CD4-positive, alpha-beta T cell (primary cell): ENCODE data around the gene LRRC75A. TPM values are rescaled to one million over a fixed set of nuclear protein-coding genes. Genes with fewer than 3 reads are reported as not detected.

ENCODE experiments used
- ATAC-seq: fragments of 200-7000 bp; cut with Tn5 transposase; one replicate; pipeline ENCODE4 v1.10.0; 2022; ENCODE audit warnings: mild to moderate bottlenecking; ENCODE audit not compliant: poor library complexity
- CTCF ChIA-PET: fragments of 350-600 bp; sonication (Branson Sonifier 250); formaldehyde crosslinking; loops from one replicate; lab custom pipeline; 2021; ENCODE audit warnings: antibody characterized with exemption, inconsistent platforms; lab: Charles Lee
- POLR2A ChIA-PET: fragments of 350-600 bp; sonication (Branson Sonifier 250); formaldehyde crosslinking; loops from one replicate; lab custom pipeline; 2021; ENCODE audit warnings: antibody characterized with exemption, inconsistent platforms; lab: Charles Lee
- DNase-seq, 14 experiments: peaks; one replicate each; pipeline ENCODE4 v3.0.0-alpha.2; 2013 to 2020; ENCODE audit warnings: mixed read lengths in 2 of 14
- H3K27ac ChIP-seq, 2 donors: one replicate each; pipeline versions ENCODE4 v1.5.1 to v1.7.0; 2013; ENCODE audit warnings: low read length in 2 of 2, low read depth in 1 of 2, mild to moderate bottlenecking in 1 of 2
- H3K27me3 ChIP-seq, 2 experiments: 1 replicate in 1 of 2; 2 replicates in 1 of 2; pipeline versions ENCODE4 v1.6.1 to v1.7.0; 2013; ENCODE audit warnings: low read length in 2 of 2, control low read depth in 1 of 2, mild to moderate bottlenecking in 1 of 2, moderate library complexity in 1 of 2; ENCODE audit not compliant: insufficient read depth in 2 of 2, control insufficient read depth in 1 of 2
- H3K36me3 ChIP-seq: one replicate; pipeline ENCODE4 v1.6.1; 2013; ENCODE audit warnings: low read length, control low read depth; ENCODE audit not compliant: insufficient read depth
- H3K4me1 ChIP-seq: one replicate; pipeline ENCODE4 v1.6.1; 2013; ENCODE audit warnings: low read length, control low read depth; ENCODE audit not compliant: insufficient read depth
- H3K4me3 ChIP-seq: one replicate; pipeline ENCODE4 v1.5.1; 2013; ENCODE audit warnings: mild to moderate bottlenecking, low read length, moderate library complexity
- H3K9me3 ChIP-seq, 2 experiments: 1 replicate in 1 of 2; 2 replicates in 1 of 2; pipeline versions ENCODE4 v1.6.1 to v1.7.0; 2013; ENCODE audit warnings: low read length in 2 of 2, mild to moderate bottlenecking in 2 of 2, control low read depth in 1 of 2, moderate library complexity in 1 of 2; ENCODE audit not compliant: control insufficient read depth in 1 of 2, insufficient read depth in 1 of 2
- H3K27ac Mint-ChIP-seq: one replicate; pipeline ENCODE4 v1.8.0; 2020; ENCODE audit warnings: mixed read lengths
- H3K27me3 Mint-ChIP-seq: one replicate; pipeline ENCODE4 v1.8.0; 2021; ENCODE audit warnings: mixed read lengths
- H3K36me3 Mint-ChIP-seq: one replicate; pipeline ENCODE4 v1.8.0; 2021; ENCODE audit warnings: low read depth, mixed read lengths
- H3K4me1 Mint-ChIP-seq: one replicate; pipeline ENCODE4 v1.8.0; 2021; ENCODE audit warnings: low read depth, mixed read lengths
- H3K4me3 Mint-ChIP-seq: one replicate; pipeline ENCODE4 v1.8.0; 2020; ENCODE audit warnings: mild to moderate bottlenecking, mixed read lengths
- H3K9me3 Mint-ChIP-seq: one replicate; pipeline ENCODE4 v1.8.0; 2020; ENCODE audit warnings: mixed read lengths
- CTCF ChIP-seq: fragments of 200-600 bp; IDR thresholded peaks from one replicate; pipeline ENCODE4 v1.8.0; 2022; ENCODE audit warnings: antibody characterized with exemption, mild to moderate bottlenecking
- intact Hi-C, 2 experiments: fragments of 100-400 bp; cut with DNase I in 1 of 2; cut with micrococcal nuclease in 1 of 2; formaldehyde crosslinking; loops; one replicate each; pipeline versions ENCODE4 v1.15.1 to v1.9.0; 2023 to 2025; cut with DNase I, micrococcal nuclease
- total RNA-seq, 174 experiments: library from RNA in 2 of 174; stranded (reverse) in 2 of 174; gene quantifications; one replicate each; pipeline ENCODE4 v1.2.3 and lab custom pipeline; 2021 to 2026

Gene LRRC75A
- total RNA-seq, 2 experiments from 2014 or later = 1.5 to 1.9 TPM

GRCh38 chr17:16466407-16466806, 25.6 kb downstream of the LRRC75A start:
- no peak overlapping the region for H3K27ac Mint-ChIP-seq
- H3K4me3 Mint-ChIP-seq = no peak overlapping the region

GRCh38 chr17:16465861-16466338, 26.1 kb downstream of the LRRC75A start:
- ChIA-PET CTCF (no interaction called here), POLR2A (no interaction called here)
- ATAC-seq = no peak

More at GRCh38 chr17:16466407-16466806, 25.6 kb downstream of the LRRC75A start:
- no peaks in the 10 kb centered on the region for H3K4me1 Mint-ChIP-seq
- POLR2A ChIA-PET = no interaction called here
- no peaks in the 10 kb centered on the region for H3K9me3 ChIP-seq
- H3K36me3 ChIP-seq = no peaks in the 10 kb centered on the region
- no peaks in the 10 kb centered on the region for H3K27me3 ChIP-seq
- H3K27me3 Mint-ChIP-seq = no peaks in the 10 kb centered on the region
- H3K4me3 ChIP-seq = no peak overlapping the region
- DNase-seq = no peak
- H3K27ac ChIP-seq = no peak overlapping the region
- ATAC-seq = no peak
- H3K4me1 ChIP-seq = no peaks in the 10 kb centered on the region
- H3K9me3 Mint-ChIP-seq = no peaks in the 10 kb centered on the region
- intact Hi-C loops = no loop called here
- no peak for TF ChIP-seq CTCF
- CTCF ChIA-PET = no interaction called here
- no peaks in the 10 kb centered on the region for H3K36me3 Mint-ChIP-seq

GRCh38 chr17:16465052-16465312, 27.0 kb downstream of the LRRC75A start:
- Mint-ChIP-seq H3K9me3 (no peaks in the 10 kb centered on the region), H3K27me3 (no peaks in the 10 kb centered on the region), H3K4me3 (no peak overlapping the region), H3K27ac (no peak overlapping the region), H3K36me3 (no peaks in the 10 kb centered on the region), H3K4me1 (no peaks in the 10 kb centered on the region)
- Histone ChIP-seq H3K9me3 (no peaks in the 10 kb centered on the region), H3K4me1 (no peaks in the 10 kb centered on the region), H3K36me3 (no peaks in the 10 kb centered on the region), H3K4me3 (no peak overlapping the region), H3K27ac (no peak overlapping the region), H3K27me3 (no peaks in the 10 kb centered on the region)
- intact Hi-C loops = no loop called here
- DNase-seq (no peak), ATAC-seq (no peak)
- no peak for TF ChIP-seq CTCF
- ChIA-PET POLR2A (no interaction called here), CTCF (no interaction called here)

More at GRCh38 chr17:16465861-16466338, 26.1 kb downstream of the LRRC75A start:
- Mint-ChIP-seq H3K27ac (no peak overlapping the region), H3K36me3 (no peaks in the 10 kb centered on the region), H3K27me3 (no peaks in the 10 kb centered on the region), H3K4me3 (no peak overlapping the region), H3K4me1 (no peaks in the 10 kb centered on the region), H3K9me3 (no peaks in the 10 kb centered on the region)
- H3K36me3 ChIP-seq = no peaks in the 10 kb centered on the region
- H3K9me3 ChIP-seq = no peaks in the 10 kb centered on the region
- no peaks in the 10 kb centered on the region for H3K4me1 ChIP-seq
- H3K4me3 ChIP-seq = no peak overlapping the region
- H3K27ac ChIP-seq = no peak overlapping the region
- TF ChIP-seq CTCF = no peak
- DNase-seq = no peak
- intact Hi-C loops = no loop called here
- H3K27me3 ChIP-seq = no peaks in the 10 kb centered on the region
